C4-2B (cell line): Measurements from ENCODE around the gene LRG1.

ENCODE experiments used
- H3K27ac ChIP-seq: fragments of 450-650 bp; 2 replicates; pipeline ENCODE4 v1.5.1; 2017
- CTCF ChIP-seq: fragments of 450-650 bp; conservative IDR thresholded peaks from 2 replicates; pipeline ENCODE4 v1.5.1; 2017; ENCODE audit warnings: mild to moderate bottlenecking
- ZFX ChIP-seq: fragments of 450-650 bp; IDR thresholded peaks from 2 replicates; pipeline ENCODE4 v1.6.1; 2017

The LRG1 gene

GRCh38 chr19:4499318-4499717, 40.5 kb downstream of the LRG1 start:
- TF ChIP-seq CTCF (no peak), ZFX (no peak)
- H3K27ac ChIP-seq, result no peak overlapping the region

- no peak for TF ChIP-seq ZFX
- no peak for TF ChIP-seq CTCF
- H3K27ac ChIP-seq, result no peak overlapping the region
Measured at GRCh38 chr19:4498694-4499093, 41.1 kb downstream of the LRG1 start.

GRCh38 chr19:4497770-4498389, 42.0 kb downstream of the LRG1 start:
- no peak for TF ChIP-seq CTCF
- TF ChIP-seq ZFX, result no peak
- no peak overlapping the region for H3K27ac ChIP-seq

DNA sequence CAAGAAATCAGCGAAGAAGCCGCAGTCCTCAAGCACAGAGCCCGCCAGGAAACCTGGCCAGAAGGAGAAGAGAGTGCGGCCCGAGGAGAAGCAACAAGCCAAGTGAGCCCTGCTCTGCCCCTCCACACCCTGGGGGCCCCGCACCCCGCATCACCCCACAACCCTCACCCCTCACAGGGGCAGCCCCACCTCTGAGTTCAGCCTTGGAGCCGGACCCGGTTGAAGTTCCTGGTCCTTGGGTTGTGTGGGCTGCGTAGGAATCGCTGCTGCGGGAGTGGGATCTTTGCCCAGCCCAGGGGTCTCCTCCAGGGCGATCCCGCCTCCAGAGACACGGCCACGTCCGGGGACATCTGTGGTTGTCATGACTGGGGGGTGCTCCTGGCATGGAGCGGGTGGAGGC, 43.5 kb downstream of the LRG1 start:
- TF ChIP-seq CTCF (no peak), ZFX (no peak)
- H3K27ac ChIP-seq, result no peak overlapping the region

- no peak overlapping the region for H3K27ac ChIP-seq
- TF ChIP-seq ZFX (no peak), CTCF (no peak)
Measured at GRCh38 chr19:4495471-4495870, 44.4 kb downstream of the LRG1 start.

GRCh38 chr19:4494691-4495064, 45.2 kb downstream of the LRG1 start:
- TF ChIP-seq ZFX (no peak), CTCF (no peak)
- no peak overlapping the region for H3K27ac ChIP-seq

DNA sequence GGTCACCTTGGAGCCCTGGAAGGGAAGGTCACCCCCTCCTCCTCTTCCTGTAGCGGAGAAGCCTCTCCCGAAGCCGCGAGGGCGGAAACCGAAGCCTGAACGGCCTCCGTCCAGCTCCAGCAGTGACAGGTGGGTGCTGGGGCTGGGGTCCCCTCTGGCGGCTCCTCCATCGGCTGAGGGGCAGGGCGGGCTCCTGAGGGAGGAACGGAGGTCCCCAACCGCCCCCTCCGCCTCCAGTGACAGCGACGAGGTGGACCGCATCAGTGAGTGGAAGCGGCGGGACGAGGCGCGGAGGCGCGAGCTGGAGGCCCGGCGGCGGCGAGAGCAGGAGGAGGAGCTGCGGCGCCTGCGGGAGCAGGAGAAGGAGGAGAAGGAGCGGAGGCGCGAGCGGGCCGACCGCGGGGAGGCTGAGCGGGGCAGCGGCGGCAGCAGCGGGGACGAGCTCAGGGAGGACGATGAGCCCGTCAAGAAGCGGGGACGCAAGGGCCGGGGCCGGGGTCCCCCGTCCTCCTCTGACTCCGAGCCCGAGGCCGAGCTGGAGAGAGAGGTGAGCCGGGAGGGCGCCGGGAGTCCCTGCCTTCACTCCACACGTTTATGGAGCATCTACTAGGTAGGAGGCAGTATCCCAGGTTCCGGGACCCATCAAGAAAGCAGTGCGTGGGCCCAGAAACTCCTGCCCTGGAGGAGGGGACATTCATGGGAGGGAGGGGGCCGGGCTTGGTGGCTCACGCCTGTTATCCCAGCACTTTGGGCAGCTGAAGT, 45.7 kb downstream of the LRG1 start:
- H3K27ac ChIP-seq, result no peak overlapping the region
- TF ChIP-seq CTCF (no peak), ZFX (no peak)
